GM18526 (cell line): ENCODE results near the gene PUM1.

Source experiments
- POLR2A ChIP-seq: IDR thresholded peaks from 3 replicates; pipeline ENCODE4 v1.6.1; 2011; ENCODE audit not compliant: insufficient read length; ENCODE audit errors: extremely low read depth

PUM1 gene

GRCh38 chr1:30962609-30963508 lies 102.7 kb downstream of the PUM1 start:
- no peak for TF ChIP-seq POLR2A

- TF ChIP-seq POLR2A, result no peak
Measured at GRCh38 chr1:30957560-30958222, 107.8 kb downstream of the PUM1 start.

GRCh38 chr1:30955448-30956015 lies 110.0 kb downstream of the PUM1 start:
- no peak for TF ChIP-seq POLR2A

GRCh38 chr1:30953685-30954084 lies 111.8 kb downstream of the PUM1 start:
- no peak for TF ChIP-seq POLR2A

GRCh38 chr1:30952098-30952497 lies 113.4 kb downstream of the PUM1 start:
- no peak for TF ChIP-seq POLR2A

- TF ChIP-seq POLR2A, result no peak
Measured at GRCh38 chr1:30950700-30951099, 114.8 kb downstream of the PUM1 start.

GRCh38 chr1:30950053-30950452 lies 115.5 kb downstream of the PUM1 start:
- no peak for TF ChIP-seq POLR2A

- no peak for TF ChIP-seq POLR2A
Measured at GRCh38 chr1:30948278-30948677, 117.2 kb downstream of the PUM1 start.

GRCh38 chr1:30947212-30947611 lies 118.3 kb downstream of the PUM1 start:
- no peak for TF ChIP-seq POLR2A

- TF ChIP-seq POLR2A, result no peak
Measured at GRCh38 chr1:30942326-30942963, 123.1 kb downstream of the PUM1 start.

GRCh38 chr1:30940541-30940940 lies 125.0 kb downstream of the PUM1 start:
- no peak for TF ChIP-seq POLR2A

- TF ChIP-seq POLR2A, result no peak
Measured at GRCh38 chr1:30936541-30937171, 128.9 kb downstream of the PUM1 start.

GRCh38 chr1:30934613-30935012 lies 130.9 kb downstream of the PUM1 start:
- TF ChIP-seq POLR2A, result no peak

- no peak for TF ChIP-seq POLR2A
Measured at GRCh38 chr1:30933874-30934252, 131.7 kb downstream of the PUM1 start.

- TF ChIP-seq POLR2A, result no peak
Measured at GRCh38 chr1:30930631-30931173, 134.8 kb downstream of the PUM1 start.
